NCI-H345 treated with DMSO at 0.1 percent for 48 hours (cell line): ENCODE measurements around the gene KDM5B.

Source experiments
- DNase-seq: peaks from one replicate; lab custom pipeline; 2025; ENCODE audit not compliant: unreplicated experiment; lab: John Stamatoyannopoulos, UW

The KDM5B gene

GRCh38 chr1:202689082-202689481 lies 119.1 kb downstream of the KDM5B start:
- DNase-seq = no peak

- no peak for DNase-seq
Measured at GRCh38 chr1:202688401-202688800, 119.8 kb downstream of the KDM5B start.

DNA sequence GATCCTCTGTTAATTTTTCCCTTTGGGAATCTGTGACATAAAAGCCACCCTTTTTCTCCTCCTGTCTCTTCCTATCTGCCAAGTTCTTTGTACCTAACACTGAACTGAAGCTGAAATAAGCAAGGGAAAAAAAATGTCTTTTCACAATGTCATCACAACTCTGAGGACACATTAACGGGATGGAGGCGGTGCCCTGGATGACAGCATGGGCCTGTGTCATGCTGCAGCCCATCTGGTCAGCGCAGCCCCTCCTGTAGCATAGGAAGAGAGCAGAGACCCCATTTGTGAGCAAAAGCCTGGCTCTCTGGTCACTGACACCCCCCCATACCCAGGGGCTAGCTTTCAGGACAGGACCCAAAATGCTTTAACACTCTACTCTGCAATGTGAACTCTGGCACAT lies 120.4 kb downstream of the KDM5B start:
- DNase-seq = no peak

- no peak for DNase-seq
Measured at GRCh38 chr1:202687370-202687769, 120.9 kb downstream of the KDM5B start.

DNA sequence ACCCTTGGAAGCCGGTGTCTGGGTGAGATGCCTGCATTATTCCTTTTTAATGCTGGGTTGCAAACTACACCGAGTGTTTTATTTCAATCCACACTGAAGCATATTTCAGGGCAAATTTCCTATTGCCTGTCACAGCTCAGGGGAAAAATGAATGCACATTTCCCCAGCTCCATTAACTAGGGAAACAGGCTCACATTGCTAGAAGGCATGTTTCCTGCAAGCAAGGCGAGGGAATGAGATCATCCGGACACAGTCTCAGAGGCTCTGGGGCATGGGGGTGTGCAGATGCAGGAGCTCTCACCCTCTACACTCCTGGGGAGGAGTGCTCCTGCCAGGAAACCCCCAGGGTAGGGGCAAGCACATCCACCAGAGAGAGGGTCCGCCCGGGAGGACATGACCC lies 122.6 kb downstream of the KDM5B start:
- no peak for DNase-seq

GRCh38 chr1:202684716-202685115 lies 123.5 kb downstream of the KDM5B start:
- no peak for DNase-seq

GRCh38 chr1:202683029-202683428 lies 125.2 kb downstream of the KDM5B start:
- DNase-seq = no peak

DNA sequence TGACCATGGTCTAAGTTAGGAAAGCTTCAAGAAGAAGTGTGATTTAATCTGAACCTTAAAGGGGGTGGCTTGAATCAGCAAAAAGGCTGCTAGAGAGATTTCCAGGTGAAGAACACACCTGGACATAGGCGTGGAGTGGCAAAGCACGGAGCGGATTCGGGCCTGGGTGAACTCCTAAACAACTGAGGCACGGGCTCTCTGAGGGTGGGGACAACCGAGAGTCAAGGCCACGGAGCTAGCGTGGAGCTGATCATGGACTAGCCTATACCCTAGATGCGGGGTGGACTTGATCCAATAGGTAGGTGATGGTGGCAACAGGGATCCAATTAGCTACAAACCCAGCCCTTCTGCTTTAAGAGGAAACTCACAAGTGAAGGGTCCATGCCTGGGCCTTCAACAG lies 125.7 kb downstream of the KDM5B start:
- DNase-seq = no peak

GRCh38 chr1:202681736-202682420 lies 126.3 kb downstream of the KDM5B start:
- DNase-seq = no peak

- DNase-seq = no peak
Measured at GRCh38 chr1:202680586-202681352, 127.5 kb downstream of the KDM5B start.

DNA sequence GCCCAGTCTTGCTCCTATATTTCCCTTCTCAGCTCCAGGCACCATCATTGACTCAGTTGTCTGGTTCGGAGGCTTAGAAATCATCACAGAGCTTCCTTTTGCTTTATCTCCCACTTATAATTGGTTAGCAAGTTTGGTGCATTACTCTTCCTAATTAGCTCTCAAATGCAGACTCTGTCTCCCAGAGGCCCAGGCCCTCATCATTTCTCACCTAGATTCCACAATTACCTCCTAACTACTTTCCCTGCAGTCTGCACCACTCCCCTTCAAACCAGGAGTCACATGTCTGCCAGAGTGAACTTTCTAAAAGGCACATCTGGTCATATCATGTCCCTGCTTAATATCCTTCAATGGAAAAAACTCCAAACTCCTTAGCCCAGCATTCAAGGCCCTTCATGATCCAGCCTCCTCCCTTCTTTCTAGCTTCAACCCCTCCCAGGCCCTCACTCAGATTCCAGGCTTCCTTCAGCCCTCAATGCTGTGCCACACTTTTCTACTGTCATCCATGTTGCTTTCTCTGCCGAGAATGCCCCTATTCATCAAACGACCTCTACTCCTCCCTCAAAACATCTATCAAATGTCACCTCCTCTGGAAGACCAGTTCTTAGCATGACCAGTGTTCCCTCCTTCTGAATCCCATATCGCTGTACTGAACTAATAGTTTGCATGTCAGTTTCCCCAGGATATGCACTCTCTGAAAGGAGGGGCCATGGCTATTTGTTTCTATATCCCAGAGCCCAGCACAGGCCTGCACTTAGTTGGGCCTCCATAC lies 128.6 kb downstream of the KDM5B start:
- DNase-seq = no peak

GRCh38 chr1:202677433-202677832 lies 130.8 kb downstream of the KDM5B start:
- no peak for DNase-seq
